Caki2 (cell line): ENCODE data around the gene ACOX3. TPM values are rescaled to one million over a fixed set of nuclear protein-coding genes. Genes with fewer than 3 reads are reported as not detected.
"Not testable (repeated sequence)": the region's sequence is repeated elsewhere in the genome, so short reads cannot be mapped to it uniquely, and the experiment has no call there.

ENCODE experiments used
- DNase-seq: peaks from one replicate; pipeline ENCODE4 v3.0.0-alpha.2; 2015; ENCODE audit warnings: low read depth
- in situ Hi-C: cut with HindIII; loops from 2 replicates; pipeline ENCODE4 v1.10.0; 2016; ENCODE audit warnings: low sequenced_read_pairs, low pct_unique_long_range_greater_than_20kb, mixed read lengths
- total RNA-seq: library from RNA; depleted of rRNA; stranded (reverse); fragments of >200 nt; shearing (Covaris generic); gene quantifications from 2 replicates; pipeline ENCODE4 v1.2.3, GENCODE V29; 2014; ENCODE audit warnings: low replicate concordance

Gene ACOX3
- total RNA-seq, 1 experiment from 2014 or later = 7.3 TPM

GRCh38 chr4:8411351-8412180, 29.0 kb downstream of the ACOX3 start:
- no peak for DNase-seq
- in situ Hi-C loops = no loop called here

GRCh38 chr4:8410641-8411271, 29.8 kb downstream of the ACOX3 start:
- in situ Hi-C loops = no loop called here
- peak; percentile 76 for DNase-seq

GRCh38 chr4:8410066-8410625, 30.4 kb downstream of the ACOX3 start:
- in situ Hi-C loops = no loop called here
- no peak for DNase-seq

- peak; percentile 71 for DNase-seq
- in situ Hi-C loops = no loop called here
Observed at GRCh38 chr4:8409264-8410065, 31.1 kb downstream of the ACOX3 start.

- no peak for DNase-seq
- in situ Hi-C loops = no loop called here
Observed at GRCh38 chr4:8407756-8408155, 32.8 kb downstream of the ACOX3 start.

- DNase-seq = no peak
- in situ Hi-C loops = no loop called here
Observed at GRCh38 chr4:8407316-8407715, 33.2 kb downstream of the ACOX3 start.

GRCh38 chr4:8406887-8407286, 33.6 kb downstream of the ACOX3 start:
- in situ Hi-C loops, DNase-seq: not testable (repeated sequence)

- in situ Hi-C loops = no loop called here
- DNase-seq = no peak
Observed at GRCh38 chr4:8405516-8405875, 35.0 kb downstream of the ACOX3 start.

GRCh38 chr4:8404791-8405515, 35.6 kb downstream of the ACOX3 start:
- in situ Hi-C loops = no loop called here
- no peak for DNase-seq

- in situ Hi-C loops = no loop called here
- DNase-seq = no peak
Observed at GRCh38 chr4:8403976-8404375, 36.5 kb downstream of the ACOX3 start.

- in situ Hi-C loops = no loop called here
Observed at GRCh38 chr4:8403173-8403753, 37.3 kb downstream of the ACOX3 start.

GRCh38 chr4:8402640-8403039, 37.9 kb downstream of the ACOX3 start:
- DNase-seq = no peak
- in situ Hi-C loops = no loop called here

More at GRCh38 chr4:8403173-8403753, 37.3 kb downstream of the ACOX3 start:
- peak; percentile 62 for DNase-seq

- in situ Hi-C loops = no loop called here
- no peak for DNase-seq
Observed at GRCh38 chr4:8402181-8402597, 38.3 kb downstream of the ACOX3 start.

GRCh38 chr4:8401665-8402064, 38.9 kb downstream of the ACOX3 start:
- no peak for DNase-seq
- in situ Hi-C loops = no loop called here

- no peak for DNase-seq
- in situ Hi-C loops = no loop called here
Observed at GRCh38 chr4:8400632-8401325, 39.7 kb downstream of the ACOX3 start.

- in situ Hi-C loops = no loop called here
- DNase-seq = no peak
Observed at GRCh38 chr4:8399298-8399697, 41.2 kb downstream of the ACOX3 start.

- DNase-seq = no peak
- in situ Hi-C loops = no loop called here
Observed at GRCh38 chr4:8398347-8398746, 42.2 kb downstream of the ACOX3 start.
